ENCODE results near the gene EBLN1. TPM values are rescaled to one million over a fixed set of nuclear protein-coding genes. Genes with fewer than 3 reads are reported as not detected.
A peak's percentile ranks its signal among the peaks of the same experiment; 100 is the strongest.

Gene EBLN1
- total and polyA plus RNA-seq, 2 of the 13 experiments (the other 11 are each of a cell fraction or from before 2014, with no cell fraction given), result not detected

DNA sequence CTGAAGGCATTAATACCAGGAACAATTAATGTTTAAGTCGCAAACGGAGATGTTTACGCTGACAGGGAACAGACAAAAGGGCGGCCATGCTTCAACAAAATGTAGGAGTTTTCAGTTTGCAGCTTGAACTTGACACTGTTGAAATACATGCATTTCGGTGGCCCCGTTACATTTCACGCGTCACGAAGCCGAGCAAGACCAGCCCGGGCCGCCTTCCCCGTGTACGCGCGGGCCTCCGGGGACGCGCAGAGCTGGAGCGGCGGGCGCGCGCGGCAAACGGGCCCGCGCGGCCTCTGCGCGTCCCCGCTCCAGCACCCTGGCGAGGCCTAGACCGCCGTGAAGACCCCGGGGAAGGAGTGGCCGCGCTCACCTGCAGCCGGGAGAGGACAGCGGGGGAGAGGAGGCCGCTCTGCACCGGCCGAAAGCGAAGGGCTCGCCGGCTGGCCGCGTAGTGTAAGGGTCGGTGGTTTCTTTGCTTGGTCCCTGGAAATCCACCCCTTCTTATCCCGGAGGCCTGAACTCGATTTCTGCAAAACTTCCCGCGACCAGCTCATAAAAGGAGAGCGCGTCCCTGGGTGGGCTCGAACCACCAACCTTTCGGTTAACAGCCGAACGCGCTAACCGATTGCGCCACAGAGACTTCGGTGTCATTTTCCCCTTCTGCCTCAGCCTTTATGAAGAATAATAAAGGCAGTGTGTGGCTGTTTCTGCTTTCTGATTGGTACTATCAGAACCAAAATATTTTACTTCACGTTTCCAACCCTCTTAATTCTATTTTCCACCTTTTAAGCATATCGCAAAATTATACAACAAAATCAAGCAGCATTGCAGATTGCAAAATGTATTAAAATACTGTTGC, 11.4 kb upstream of the EBLN1 start (continued):
- TF ChIP-seq ATF1 (CRISPR knock-in tag; IDR thresholded peaks at IDR 0.05) (0 out of 2 replicates have a peak, but pooled peaks have one; percentile 37), TOPORS (CRISPR knock-in tag; IDR thresholded peaks at IDR 0.05) (0 out of 2 replicates have a peak, but pooled peaks have one; percentile 76), MEF2D (CRISPR knock-in tag; IDR thresholded peaks at IDR 0.05) (no peak), SRF (IDR thresholded peaks at IDR 0.05; ENCODE audit: low read depth, low read length) (0 out of 2 replicates have a peak, but pooled peaks have one; percentile 23), KLF13 (CRISPR knock-in tag; IDR thresholded peaks at IDR 0.05) (no peak), ZNF20 (CRISPR knock-in tag; IDR thresholded peaks at IDR 0.05) (no peak), GATA4 (IDR thresholded peaks at IDR 0.05; ENCODE audit: borderline replicate concordance, low read depth) (no peak), MEIS2 (CRISPR knock-in tag; IDR thresholded peaks at IDR 0.05) (peak; percentile 17; the same call in 1 of the 2 replicates), ZFP1 (CRISPR knock-in tag; IDR thresholded peaks at IDR 0.05) (no peak), HES4 (CRISPR knock-in tag; IDR thresholded peaks at IDR 0.05; ENCODE audit: borderline replicate concordance) (no peak), ZNF354B (CRISPR knock-in tag; IDR thresholded peaks at IDR 0.05) (no peak), GTF2F1 (IDR thresholded peaks at IDR 0.05; ENCODE audit: low read length) (no peak), GZF1 (CRISPR knock-in tag; IDR thresholded peaks at IDR 0.05) (0 out of 2 replicates have a peak, but pooled peaks have one; percentile 59), ZBTB21 (CRISPR knock-in tag; IDR thresholded peaks at IDR 0.05) (no peak), SRSF9 (IDR thresholded peaks at IDR 0.05; ENCODE audit: borderline replicate concordance, insufficient read depth, low read depth, low read length, poor library complexity, severe bottlenecking) (no peak)
- TF ChIP-seq, protein P1, sequence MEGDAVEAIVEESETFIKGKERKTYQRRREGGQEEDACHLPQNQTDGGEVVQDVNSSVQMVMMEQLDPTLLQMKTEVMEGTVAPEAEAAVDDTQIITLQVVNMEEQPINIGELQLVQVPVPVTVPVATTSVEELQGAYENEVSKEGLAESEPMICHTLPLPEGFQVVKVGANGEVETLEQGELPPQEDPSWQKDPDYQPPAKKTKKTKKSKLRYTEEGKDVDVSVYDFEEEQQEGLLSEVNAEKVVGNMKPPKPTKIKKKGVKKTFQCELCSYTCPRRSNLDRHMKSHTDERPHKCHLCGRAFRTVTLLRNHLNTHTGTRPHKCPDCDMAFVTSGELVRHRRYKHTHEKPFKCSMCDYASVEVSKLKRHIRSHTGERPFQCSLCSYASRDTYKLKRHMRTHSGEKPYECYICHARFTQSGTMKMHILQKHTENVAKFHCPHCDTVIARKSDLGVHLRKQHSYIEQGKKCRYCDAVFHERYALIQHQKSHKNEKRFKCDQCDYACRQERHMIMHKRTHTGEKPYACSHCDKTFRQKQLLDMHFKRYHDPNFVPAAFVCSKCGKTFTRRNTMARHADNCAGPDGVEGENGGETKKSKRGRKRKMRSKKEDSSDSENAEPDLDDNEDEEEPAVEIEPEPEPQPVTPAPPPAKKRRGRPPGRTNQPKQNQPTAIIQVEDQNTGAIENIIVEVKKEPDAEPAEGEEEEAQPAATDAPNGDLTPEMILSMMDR (CRISPR knock-in tag; IDR thresholded peaks at IDR 0.05), result no peak
- TF ChIP-seq, protein P2, sequence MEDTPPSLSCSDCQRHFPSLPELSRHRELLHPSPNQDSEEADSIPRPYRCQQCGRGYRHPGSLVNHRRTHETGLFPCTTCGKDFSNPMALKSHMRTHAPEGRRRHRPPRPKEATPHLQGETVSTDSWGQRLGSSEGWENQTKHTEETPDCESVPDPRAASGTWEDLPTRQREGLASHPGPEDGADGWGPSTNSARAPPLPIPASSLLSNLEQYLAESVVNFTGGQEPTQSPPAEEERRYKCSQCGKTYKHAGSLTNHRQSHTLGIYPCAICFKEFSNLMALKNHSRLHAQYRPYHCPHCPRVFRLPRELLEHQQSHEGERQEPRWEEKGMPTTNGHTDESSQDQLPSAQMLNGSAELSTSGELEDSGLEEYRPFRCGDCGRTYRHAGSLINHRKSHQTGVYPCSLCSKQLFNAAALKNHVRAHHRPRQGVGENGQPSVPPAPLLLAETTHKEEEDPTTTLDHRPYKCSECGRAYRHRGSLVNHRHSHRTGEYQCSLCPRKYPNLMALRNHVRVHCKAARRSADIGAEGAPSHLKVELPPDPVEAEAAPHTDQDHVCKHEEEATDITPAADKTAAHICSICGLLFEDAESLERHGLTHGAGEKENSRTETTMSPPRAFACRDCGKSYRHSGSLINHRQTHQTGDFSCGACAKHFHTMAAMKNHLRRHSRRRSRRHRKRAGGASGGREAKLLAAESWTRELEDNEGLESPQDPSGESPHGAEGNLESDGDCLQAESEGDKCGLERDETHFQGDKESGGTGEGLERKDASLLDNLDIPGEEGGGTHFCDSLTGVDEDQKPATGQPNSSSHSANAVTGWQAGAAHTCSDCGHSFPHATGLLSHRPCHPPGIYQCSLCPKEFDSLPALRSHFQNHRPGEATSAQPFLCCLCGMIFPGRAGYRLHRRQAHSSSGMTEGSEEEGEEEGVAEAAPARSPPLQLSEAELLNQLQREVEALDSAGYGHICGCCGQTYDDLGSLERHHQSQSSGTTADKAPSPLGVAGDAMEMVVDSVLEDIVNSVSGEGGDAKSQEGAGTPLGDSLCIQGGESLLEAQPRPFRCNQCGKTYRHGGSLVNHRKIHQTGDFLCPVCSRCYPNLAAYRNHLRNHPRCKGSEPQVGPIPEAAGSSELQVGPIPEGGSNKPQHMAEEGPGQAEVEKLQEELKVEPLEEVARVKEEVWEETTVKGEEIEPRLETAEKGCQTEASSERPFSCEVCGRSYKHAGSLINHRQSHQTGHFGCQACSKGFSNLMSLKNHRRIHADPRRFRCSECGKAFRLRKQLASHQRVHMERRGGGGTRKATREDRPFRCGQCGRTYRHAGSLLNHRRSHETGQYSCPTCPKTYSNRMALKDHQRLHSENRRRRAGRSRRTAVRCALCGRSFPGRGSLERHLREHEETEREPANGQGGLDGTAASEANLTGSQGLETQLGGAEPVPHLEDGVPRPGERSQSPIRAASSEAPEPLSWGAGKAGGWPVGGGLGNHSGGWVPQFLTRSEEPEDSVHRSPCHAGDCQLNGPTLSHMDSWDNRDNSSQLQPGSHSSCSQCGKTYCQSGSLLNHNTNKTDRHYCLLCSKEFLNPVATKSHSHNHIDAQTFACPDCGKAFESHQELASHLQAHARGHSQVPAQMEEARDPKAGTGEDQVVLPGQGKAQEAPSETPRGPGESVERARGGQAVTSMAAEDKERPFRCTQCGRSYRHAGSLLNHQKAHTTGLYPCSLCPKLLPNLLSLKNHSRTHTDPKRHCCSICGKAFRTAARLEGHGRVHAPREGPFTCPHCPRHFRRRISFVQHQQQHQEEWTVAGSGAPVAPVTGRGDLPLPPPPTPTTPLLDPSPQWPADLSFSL (CRISPR knock-in tag; IDR thresholded peaks at IDR 0.05), result 0 out of 2 replicates have a peak, but pooled peaks have one; percentile 13
- TF ChIP-seq, protein P3, sequence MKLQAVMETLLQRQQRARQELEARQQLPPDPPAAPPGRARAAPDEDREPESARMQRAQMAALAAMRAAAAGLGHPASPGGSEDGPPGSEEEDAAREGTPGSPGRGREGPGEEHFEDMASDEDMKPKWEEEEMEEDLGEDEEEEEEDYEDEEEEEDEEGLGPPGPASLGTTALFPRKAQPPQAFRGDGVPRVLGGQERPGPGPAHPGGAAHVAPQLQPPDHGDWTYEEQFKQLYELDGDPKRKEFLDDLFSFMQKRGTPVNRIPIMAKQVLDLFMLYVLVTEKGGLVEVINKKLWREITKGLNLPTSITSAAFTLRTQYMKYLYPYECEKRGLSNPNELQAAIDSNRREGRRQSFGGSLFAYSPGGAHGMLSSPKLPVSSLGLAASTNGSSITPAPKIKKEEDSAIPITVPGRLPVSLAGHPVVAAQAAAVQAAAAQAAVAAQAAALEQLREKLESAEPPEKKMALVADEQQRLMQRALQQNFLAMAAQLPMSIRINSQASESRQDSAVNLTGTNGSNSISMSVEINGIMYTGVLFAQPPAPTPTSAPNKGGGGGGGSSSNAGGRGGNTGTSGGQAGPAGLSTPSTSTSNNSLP (IDR thresholded peaks at IDR 0.05; ENCODE audit: low read depth, low read length), result no peak
